Neural progenitor cell (in vitro differentiated cells): Measurements from ENCODE around the gene JADE3. TPM values are rescaled to one million over a fixed set of nuclear protein-coding genes. Genes with fewer than 3 reads are reported as not detected.
A peak's percentile ranks its signal among the peaks of the same experiment; 100 is the strongest.

Source experiments
- DNase-seq: peaks from one replicate; pipeline ENCODE4 v3.0.0-alpha.2; 2016; ENCODE audit warnings: low spot score
- H2AFZ ChIP-seq: fragments of 200-600 bp; sonication (generic); replicated peaks from 2 replicates; pipeline ENCODE4 v1.6.1; 2016; ENCODE audit warnings: antibody characterized with exemption
- H3F3A ChIP-seq: fragments of 200-600 bp; sonication (generic); 2 replicates; pipeline ENCODE4 v1.6.1; 2016; ENCODE audit warnings: antibody characterized with exemption, low read depth
- H3K27ac ChIP-seq: fragments of 200-600 bp; sonication (generic); 2 replicates; pipeline ENCODE4 v1.5.1; 2016; ENCODE audit warnings: mild to moderate bottlenecking
- H3K27me3 ChIP-seq: fragments of 200-600 bp; sonication (generic); 2 replicates; pipeline ENCODE4 v1.6.1; 2016; ENCODE audit warnings: mild to moderate bottlenecking, moderate library complexity
- H3K36me3 ChIP-seq: fragments of 200-600 bp; sonication (generic); 2 replicates; pipeline ENCODE4 v1.5.1; 2016
- H3K4me1 ChIP-seq: fragments of 200-600 bp; sonication (generic); 2 replicates; pipeline ENCODE4 v1.6.1; 2016; ENCODE audit warnings: mixed run types
- H3K4me2 ChIP-seq: fragments of 200-600 bp; sonication (generic); 2 replicates; pipeline ENCODE4 v1.6.1; 2016
- H3K4me3 ChIP-seq: fragments of 200-600 bp; sonication (generic); 2 replicates; pipeline ENCODE4 v1.5.1; 2016
- H3K79me2 ChIP-seq: fragments of 200-600 bp; sonication (generic); 2 replicates; pipeline ENCODE4 v1.6.1; 2016; ENCODE audit warnings: low read depth
- H3K9ac ChIP-seq: fragments of 200-600 bp; sonication (generic); 2 replicates; pipeline ENCODE4 v1.6.1; 2016
- H3K9me3 ChIP-seq: fragments of 200-600 bp; sonication (generic); 2 replicates; pipeline ENCODE4 v1.5.1; 2016; ENCODE audit warnings: low read depth
- H4K20me1 ChIP-seq: fragments of 200-600 bp; sonication (generic); 2 replicates; pipeline ENCODE4 v1.6.1; 2016; ENCODE audit warnings: low read depth
- H3K27ac Mint-ChIP-seq: 3 replicates; pipeline ENCODE4 v1.8.0; 2021; ENCODE audit warnings: mixed read lengths
- H3K27me3 Mint-ChIP-seq: 2 replicates; pipeline ENCODE4 v1.8.0; 2022; ENCODE audit warnings: low read depth, mild to moderate bottlenecking, inconsistent platforms, moderate library complexity, mixed read lengths; ENCODE audit not compliant: insufficient read depth
- H3K36me3 Mint-ChIP-seq: 3 replicates; pipeline ENCODE4 v1.8.0; 2021; ENCODE audit warnings: mixed read lengths
- H3K4me1 Mint-ChIP-seq: 3 replicates; pipeline ENCODE4 v1.8.0; 2021; ENCODE audit warnings: mixed read lengths
- H3K4me3 Mint-ChIP-seq: 3 replicates; pipeline ENCODE4 v1.8.0; 2021; ENCODE audit warnings: mild to moderate bottlenecking, moderate library complexity, mixed read lengths
- H3K9me3 Mint-ChIP-seq: 3 replicates; pipeline ENCODE4 v1.8.0; 2020; ENCODE audit warnings: mixed read lengths
- EZH2 ChIP-seq: fragments of 200-600 bp; sonication (generic); IDR thresholded peaks from 2 replicates; pipeline ENCODE4 v1.6.1; 2017; ENCODE audit warnings: antibody characterized with exemption, mild to moderate bottlenecking, moderate library complexity
- EZH2phosphoT487 ChIP-seq: fragments of 200-600 bp; sonication (generic); IDR thresholded peaks from 2 replicates; pipeline ENCODE4 v1.6.1; 2017; ENCODE audit warnings: antibody characterized with exemption
- total RNA-seq: library from RNA; depleted of rRNA; stranded (reverse); fragments of >200 nt; gene quantifications from 2 replicates; pipeline ENCODE4 v1.2.3, GENCODE V29; 2015; ENCODE audit warnings: low replicate concordance
- TF ChIP-seq, protein P1 (sequence below): fragments of 200-600 bp; sonication (generic); IDR thresholded peaks from 2 replicates; pipeline ENCODE4 v1.5.1; 2017; ENCODE audit warnings: antibody characterized with exemption, mild to moderate bottlenecking

The JADE3 gene
- total RNA-seq, 1 donor from 2014 or later: 28.1 TPM

DNA sequence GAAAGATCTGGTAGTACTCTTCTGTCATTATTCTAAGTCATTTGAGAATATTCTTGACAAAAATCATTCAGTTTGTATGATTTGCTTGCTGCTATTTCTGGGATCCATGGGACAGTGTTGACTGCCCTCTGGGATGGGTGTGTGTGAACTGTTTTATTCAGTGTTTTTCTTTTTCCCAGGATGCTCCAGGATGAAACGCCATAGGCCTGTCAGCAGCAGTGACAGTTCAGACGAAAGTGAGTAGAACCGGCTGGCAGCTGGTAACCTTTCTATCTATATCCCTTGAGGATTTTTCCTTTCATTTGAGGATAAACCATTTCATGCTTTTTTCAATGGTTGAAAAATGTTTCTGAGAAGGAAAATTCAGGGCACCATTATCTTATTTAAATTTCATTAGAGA is 72.5 kb downstream of the JADE3 start:
- Histone ChIP-seq H3F3A (no peaks in the 10 kb centered on the region), H3K79me2 (peaks cover 50% of the 10 kb centered on the region), H3K9me3 (peaks cover 1% of the 10 kb centered on the region), H3K4me3 (no peak overlapping the region), H4K20me1 (peaks cover 8% of the 10 kb centered on the region), H3K27me3 (no peaks in the 10 kb centered on the region), H3K4me1 (no peaks in the 10 kb centered on the region), H2AFZ (no peak overlapping the region), H3K4me2 (no peak overlapping the region), H3K27ac (no peak overlapping the region), H3K9ac (no peak overlapping the region), H3K36me3 (peaks cover 3% of the 10 kb centered on the region)
- H3K4me3 Mint-ChIP-seq: no peak overlapping the region
- no peak for DNase-seq
- H3K36me3 Mint-ChIP-seq: peaks cover 12% of the 10 kb centered on the region
- peaks cover 5% of the 10 kb centered on the region for H3K9me3 Mint-ChIP-seq
- H3K4me1 Mint-ChIP-seq: no peaks in the 10 kb centered on the region
- H3K27ac Mint-ChIP-seq: no peak overlapping the region
- peaks cover 4% of the 10 kb centered on the region for H3K27me3 Mint-ChIP-seq
- TF ChIP-seq, protein P1, sequence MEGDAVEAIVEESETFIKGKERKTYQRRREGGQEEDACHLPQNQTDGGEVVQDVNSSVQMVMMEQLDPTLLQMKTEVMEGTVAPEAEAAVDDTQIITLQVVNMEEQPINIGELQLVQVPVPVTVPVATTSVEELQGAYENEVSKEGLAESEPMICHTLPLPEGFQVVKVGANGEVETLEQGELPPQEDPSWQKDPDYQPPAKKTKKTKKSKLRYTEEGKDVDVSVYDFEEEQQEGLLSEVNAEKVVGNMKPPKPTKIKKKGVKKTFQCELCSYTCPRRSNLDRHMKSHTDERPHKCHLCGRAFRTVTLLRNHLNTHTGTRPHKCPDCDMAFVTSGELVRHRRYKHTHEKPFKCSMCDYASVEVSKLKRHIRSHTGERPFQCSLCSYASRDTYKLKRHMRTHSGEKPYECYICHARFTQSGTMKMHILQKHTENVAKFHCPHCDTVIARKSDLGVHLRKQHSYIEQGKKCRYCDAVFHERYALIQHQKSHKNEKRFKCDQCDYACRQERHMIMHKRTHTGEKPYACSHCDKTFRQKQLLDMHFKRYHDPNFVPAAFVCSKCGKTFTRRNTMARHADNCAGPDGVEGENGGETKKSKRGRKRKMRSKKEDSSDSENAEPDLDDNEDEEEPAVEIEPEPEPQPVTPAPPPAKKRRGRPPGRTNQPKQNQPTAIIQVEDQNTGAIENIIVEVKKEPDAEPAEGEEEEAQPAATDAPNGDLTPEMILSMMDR: no peak
- no peak for TF ChIP-seq EZH2phosphoT487
- no peak for TF ChIP-seq EZH2

DNA sequence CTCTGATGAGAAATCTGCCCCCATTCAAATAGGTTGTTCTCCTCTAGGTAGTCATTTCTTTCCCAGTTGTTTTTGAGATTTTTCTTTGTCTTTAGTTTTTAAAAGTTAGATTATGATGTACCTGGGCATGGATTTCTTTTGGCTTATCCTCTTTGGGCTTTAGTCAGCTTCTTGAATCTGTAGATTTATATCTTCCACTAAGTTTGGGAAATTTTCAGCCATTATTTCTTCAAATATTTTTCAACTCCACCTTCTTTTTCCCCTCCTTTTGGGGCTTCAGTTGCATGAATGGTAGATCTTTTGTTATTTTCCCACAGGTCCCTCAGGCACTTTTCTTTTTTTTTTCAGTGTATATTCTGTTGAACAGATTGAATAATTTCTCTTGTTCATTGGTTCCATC is 77.3 kb downstream of the JADE3 start:
- H3K4me3 Mint-ChIP-seq: no peak overlapping the region
- H3K4me1 ChIP-seq: peaks cover 20% of the 10 kb centered on the region
- no peak overlapping the region for H2AFZ ChIP-seq
- H3K9ac ChIP-seq: no peak overlapping the region
- peaks cover 20% of the 10 kb centered on the region for H3K36me3 Mint-ChIP-seq
- H3F3A ChIP-seq: peaks cover 9% of the 10 kb centered on the region
- TF ChIP-seq EZH2phosphoT487: no peak
- TF ChIP-seq, protein P1: no peak
- no peak for TF ChIP-seq EZH2
- DNase-seq: no peak
- no peaks in the 10 kb centered on the region for H3K27me3 ChIP-seq
- no peak overlapping the region for H3K4me2 ChIP-seq
- H3K9me3 Mint-ChIP-seq: peaks cover 6% of the 10 kb centered on the region
- H3K27ac Mint-ChIP-seq: no peak overlapping the region
- H3K79me2 ChIP-seq: peaks cover 14% of the 10 kb centered on the region
- no peak overlapping the region for H3K4me3 ChIP-seq
- peaks cover 7% of the 10 kb centered on the region for H3K9me3 ChIP-seq
- H3K27me3 Mint-ChIP-seq: peaks cover 4% of the 10 kb centered on the region
- H3K27ac ChIP-seq: no peak overlapping the region
- H3K4me1 Mint-ChIP-seq: peaks cover 8% of the 10 kb centered on the region
- peaks cover 3% of the 10 kb centered on the region for H3K36me3 ChIP-seq
- H4K20me1 ChIP-seq: peaks cover 5% of the 10 kb centered on the region

DNA sequence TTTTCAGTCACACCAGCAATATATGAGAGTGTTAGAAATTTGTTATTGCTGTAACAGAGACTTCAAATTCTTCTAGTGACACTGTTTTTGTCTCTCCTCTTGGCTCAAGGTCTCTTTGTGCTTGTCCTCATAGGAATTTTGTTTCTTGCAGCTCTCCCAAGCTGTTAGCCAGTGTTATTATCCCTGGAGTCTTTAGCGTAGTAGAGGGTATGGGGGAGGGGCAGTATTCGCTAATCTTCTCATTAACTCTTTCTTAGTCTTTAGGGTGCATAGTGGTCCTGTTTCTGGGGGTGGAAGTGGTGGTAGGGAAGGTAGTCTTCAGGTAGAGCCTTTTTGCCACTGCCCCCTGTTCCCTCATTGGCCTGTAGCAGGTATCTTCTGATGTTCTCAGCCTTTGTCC is 79.4 kb downstream of the JADE3 start:
- Mint-ChIP-seq H3K9me3 (peaks cover 6% of the 10 kb centered on the region), H3K27me3 (peaks cover 4% of the 10 kb centered on the region), H3K4me3 (no peak overlapping the region), H3K36me3 (peaks cover 22% of the 10 kb centered on the region), H3K4me1 (peaks cover 8% of the 10 kb centered on the region), H3K27ac (no peak overlapping the region)
- Histone ChIP-seq H4K20me1 (no peaks in the 10 kb centered on the region), H3F3A (peaks cover 9% of the 10 kb centered on the region), H3K9ac (no peak overlapping the region), H3K36me3 (peaks cover 3% of the 10 kb centered on the region), H2AFZ (no peak overlapping the region), H3K4me3 (peak overlapping the region; percentile 28), H3K27me3 (no peaks in the 10 kb centered on the region), H3K4me2 (peak overlapping the region; percentile 65), H3K27ac (no peak overlapping the region), H3K4me1 (peaks cover 20% of the 10 kb centered on the region), H3K9me3 (peaks cover 7% of the 10 kb centered on the region), H3K79me2 (peaks cover 5% of the 10 kb centered on the region)
- TF ChIP-seq EZH2: no peak
- TF ChIP-seq EZH2phosphoT487: no peak
- TF ChIP-seq, protein P1: no peak
- DNase-seq: peak; percentile 57
